Body of pancreas (tissue), 4 donors: Measurements from ENCODE around the gene ATG7.

ENCODE experiments used
- POLR2A ChIP-seq, 3 donors: fragments of 450-650 bp; IDR thresholded peaks; one replicate each; pipeline ENCODE4 v1.6.1; 2016; ENCODE audit warnings: antibody characterized with exemption in 3 of 3, mild to moderate bottlenecking in 2 of 3
- TF ChIP-seq, protein P1 (sequence below), 7 experiments: fragments of 450-650 bp in 4 of 7; fragments of 200-600 bp in 3 of 7; sonication (generic) in 3 of 7; IDR thresholded peaks; one replicate each; pipeline ENCODE4 v1.5.1; 2016 to 2019; ENCODE audit warnings: antibody characterized with exemption in 7 of 7

DNA sequence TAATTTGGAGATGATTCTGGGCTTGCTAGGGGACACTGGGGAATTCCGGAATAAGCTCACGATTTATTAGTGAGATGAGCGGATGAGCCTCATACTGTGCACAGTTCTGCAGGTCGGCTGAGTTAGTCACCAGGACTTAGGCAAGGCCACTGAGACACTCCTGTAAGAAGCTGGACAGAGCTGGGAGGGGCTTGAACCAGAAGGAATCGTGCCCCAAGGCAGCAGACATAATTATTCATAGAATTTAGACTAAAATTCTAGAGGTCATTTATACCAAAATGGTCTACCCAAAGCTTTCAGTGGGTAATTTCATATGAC lies 250.2 kb downstream of the ATG7 start:
- TF ChIP-seq, protein P1, sequence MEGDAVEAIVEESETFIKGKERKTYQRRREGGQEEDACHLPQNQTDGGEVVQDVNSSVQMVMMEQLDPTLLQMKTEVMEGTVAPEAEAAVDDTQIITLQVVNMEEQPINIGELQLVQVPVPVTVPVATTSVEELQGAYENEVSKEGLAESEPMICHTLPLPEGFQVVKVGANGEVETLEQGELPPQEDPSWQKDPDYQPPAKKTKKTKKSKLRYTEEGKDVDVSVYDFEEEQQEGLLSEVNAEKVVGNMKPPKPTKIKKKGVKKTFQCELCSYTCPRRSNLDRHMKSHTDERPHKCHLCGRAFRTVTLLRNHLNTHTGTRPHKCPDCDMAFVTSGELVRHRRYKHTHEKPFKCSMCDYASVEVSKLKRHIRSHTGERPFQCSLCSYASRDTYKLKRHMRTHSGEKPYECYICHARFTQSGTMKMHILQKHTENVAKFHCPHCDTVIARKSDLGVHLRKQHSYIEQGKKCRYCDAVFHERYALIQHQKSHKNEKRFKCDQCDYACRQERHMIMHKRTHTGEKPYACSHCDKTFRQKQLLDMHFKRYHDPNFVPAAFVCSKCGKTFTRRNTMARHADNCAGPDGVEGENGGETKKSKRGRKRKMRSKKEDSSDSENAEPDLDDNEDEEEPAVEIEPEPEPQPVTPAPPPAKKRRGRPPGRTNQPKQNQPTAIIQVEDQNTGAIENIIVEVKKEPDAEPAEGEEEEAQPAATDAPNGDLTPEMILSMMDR (IDR thresholded peaks at IDR 0.05): no peak
- no peak for TF ChIP-seq POLR2A (IDR thresholded peaks at IDR 0.05)
